MCF 10A (cell line): ENCODE measurements around the gene PDE9A. TPM values are rescaled to one million over a fixed set of nuclear protein-coding genes. Genes with fewer than 3 reads are reported as not detected.

Experiments
- BruUV-seq: library from RNA; stranded (reverse); fragments of 400-500 nt; replicated peaks from 2 replicates; lab custom pipeline; 2021; lab: Mats Ljungman, UMichigan
- CTCF ChIA-PET: fragments of 300-600 bp; sonication (Branson Sonifier 250); formaldehyde crosslinking; extraction: SDS; loops from one replicate; lab custom pipeline; 2021; ENCODE audit warnings: antibody characterized with exemption, inconsistent platforms; lab: Yijun Ruan, JAX
- POLR2A ChIA-PET: fragments of 300-600, 350-650 bp; sonication (Branson Sonifier 250); formaldehyde crosslinking; extraction: SDS; loops from one replicate; lab custom pipeline; 2020; ENCODE audit warnings: antibody characterized with exemption, inconsistent platforms; lab: Yijun Ruan, JAX
- DNase-seq: peaks from one replicate; pipeline ENCODE4 v3.0.0-alpha.2; 2018; ENCODE audit not compliant: unreplicated experiment
- H3K27ac Mint-ChIP-seq: one replicate; pipeline ENCODE4 v1.8.0; 2022; ENCODE audit warnings: mild to moderate bottlenecking, low read depth, mixed read lengths; ENCODE audit not compliant: unreplicated experiment
- H3K27me3 Mint-ChIP-seq: one replicate; pipeline ENCODE4 v1.8.0; 2022; ENCODE audit warnings: mixed read lengths; ENCODE audit not compliant: insufficient read depth, unreplicated experiment
- H3K36me3 Mint-ChIP-seq: one replicate; pipeline ENCODE4 v1.8.0; 2022; ENCODE audit warnings: mild to moderate bottlenecking, moderate library complexity, mixed read lengths; ENCODE audit not compliant: insufficient read depth, unreplicated experiment
- H3K4me1 Mint-ChIP-seq: one replicate; pipeline ENCODE4 v1.8.0; 2022; ENCODE audit warnings: mixed read lengths; ENCODE audit not compliant: insufficient read depth, unreplicated experiment
- H3K4me3 Mint-ChIP-seq: one replicate; pipeline ENCODE4 v1.8.0; 2022; ENCODE audit warnings: mild to moderate bottlenecking, moderate library complexity, mixed read lengths; ENCODE audit not compliant: unreplicated experiment
- H3K9me3 Mint-ChIP-seq: one replicate; pipeline ENCODE4 v1.8.0; 2022; ENCODE audit warnings: mixed read lengths; ENCODE audit not compliant: unreplicated experiment
- intact Hi-C: fragments of 100-400 bp; cut with micrococcal nuclease; formaldehyde crosslinking; loops from 2 replicates; pipeline ENCODE4 v1.14.1; 2022
- total RNA-seq: library from RNA; stranded (reverse); gene quantifications from 2 replicates; pipeline ENCODE4 v1.2.3, GENCODE V29; 2022
- TF ChIP-seq, protein P1 (sequence below): fragments of 200-600 bp; IDR thresholded peaks from one replicate; pipeline ENCODE4 v1.8.0; 2022; ENCODE audit warnings: antibody characterized with exemption, mild to moderate bottlenecking; ENCODE audit not compliant: unreplicated experiment

The PDE9A gene
- total RNA-seq, 1 experiment from 2014 or later, result not detected

DNA sequence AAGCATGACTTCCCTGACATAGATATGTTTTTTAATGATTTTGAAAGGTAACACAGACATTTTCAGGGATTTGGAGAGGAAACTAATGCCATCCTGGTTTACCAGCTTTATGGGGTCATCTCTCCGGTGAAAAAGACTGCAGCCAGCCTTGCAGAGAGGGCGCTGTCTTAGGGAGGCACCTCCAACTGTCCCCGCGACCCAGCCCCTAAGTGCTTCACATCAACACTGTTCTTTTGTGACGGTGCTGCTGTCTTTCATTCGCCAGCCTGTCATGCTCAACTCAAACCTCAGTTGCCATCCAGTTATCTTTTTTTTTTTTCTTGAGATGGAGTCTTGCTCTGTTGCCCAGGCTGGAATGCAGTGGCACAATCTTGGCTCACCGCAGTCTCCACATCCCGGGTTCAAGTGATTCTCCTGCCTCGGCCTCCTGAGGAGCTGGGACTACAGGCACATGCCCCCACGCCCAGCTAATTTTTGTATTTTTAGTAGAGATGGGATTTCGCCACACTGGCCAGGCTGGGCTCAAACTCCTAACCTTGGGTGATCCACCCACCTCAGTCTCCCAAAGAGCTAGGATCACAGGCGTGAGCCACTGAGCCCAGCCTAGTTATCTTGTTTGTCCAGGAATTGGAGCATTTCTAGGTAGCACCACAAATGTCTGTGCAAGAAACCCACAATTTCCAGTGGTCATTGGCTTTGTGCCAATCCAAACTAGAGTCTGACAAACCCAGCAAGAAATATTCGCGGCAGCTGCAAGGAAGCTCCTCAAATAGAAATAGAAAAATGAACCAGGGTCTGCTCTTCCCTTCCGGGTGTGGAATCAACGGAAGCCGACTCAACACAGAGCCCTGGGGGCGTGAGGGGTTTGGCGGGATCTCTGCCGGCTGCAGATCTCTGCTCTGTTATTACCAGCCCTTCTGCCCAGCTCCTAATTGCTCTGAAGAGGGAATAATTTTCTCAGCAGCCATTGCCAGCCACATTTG is 24.2 kb downstream of the PDE9A start:
- intact Hi-C loops, result no loop called here
- DNase-seq, result peak; percentile 73
- TF ChIP-seq, protein P1, sequence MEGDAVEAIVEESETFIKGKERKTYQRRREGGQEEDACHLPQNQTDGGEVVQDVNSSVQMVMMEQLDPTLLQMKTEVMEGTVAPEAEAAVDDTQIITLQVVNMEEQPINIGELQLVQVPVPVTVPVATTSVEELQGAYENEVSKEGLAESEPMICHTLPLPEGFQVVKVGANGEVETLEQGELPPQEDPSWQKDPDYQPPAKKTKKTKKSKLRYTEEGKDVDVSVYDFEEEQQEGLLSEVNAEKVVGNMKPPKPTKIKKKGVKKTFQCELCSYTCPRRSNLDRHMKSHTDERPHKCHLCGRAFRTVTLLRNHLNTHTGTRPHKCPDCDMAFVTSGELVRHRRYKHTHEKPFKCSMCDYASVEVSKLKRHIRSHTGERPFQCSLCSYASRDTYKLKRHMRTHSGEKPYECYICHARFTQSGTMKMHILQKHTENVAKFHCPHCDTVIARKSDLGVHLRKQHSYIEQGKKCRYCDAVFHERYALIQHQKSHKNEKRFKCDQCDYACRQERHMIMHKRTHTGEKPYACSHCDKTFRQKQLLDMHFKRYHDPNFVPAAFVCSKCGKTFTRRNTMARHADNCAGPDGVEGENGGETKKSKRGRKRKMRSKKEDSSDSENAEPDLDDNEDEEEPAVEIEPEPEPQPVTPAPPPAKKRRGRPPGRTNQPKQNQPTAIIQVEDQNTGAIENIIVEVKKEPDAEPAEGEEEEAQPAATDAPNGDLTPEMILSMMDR, result no peak
- Mint-ChIP-seq H3K36me3 (no peaks in the 10 kb centered on the region), H3K4me1 (peaks cover 4% of the 10 kb centered on the region), H3K9me3 (no peaks in the 10 kb centered on the region), H3K27me3 (peaks cover 37% of the 10 kb centered on the region), H3K4me3 (no peak overlapping the region), H3K27ac (no peak overlapping the region)
- ChIA-PET CTCF (no interaction called here), POLR2A (no interaction called here)
- no TSS peak for BruUV-seq

DNA sequence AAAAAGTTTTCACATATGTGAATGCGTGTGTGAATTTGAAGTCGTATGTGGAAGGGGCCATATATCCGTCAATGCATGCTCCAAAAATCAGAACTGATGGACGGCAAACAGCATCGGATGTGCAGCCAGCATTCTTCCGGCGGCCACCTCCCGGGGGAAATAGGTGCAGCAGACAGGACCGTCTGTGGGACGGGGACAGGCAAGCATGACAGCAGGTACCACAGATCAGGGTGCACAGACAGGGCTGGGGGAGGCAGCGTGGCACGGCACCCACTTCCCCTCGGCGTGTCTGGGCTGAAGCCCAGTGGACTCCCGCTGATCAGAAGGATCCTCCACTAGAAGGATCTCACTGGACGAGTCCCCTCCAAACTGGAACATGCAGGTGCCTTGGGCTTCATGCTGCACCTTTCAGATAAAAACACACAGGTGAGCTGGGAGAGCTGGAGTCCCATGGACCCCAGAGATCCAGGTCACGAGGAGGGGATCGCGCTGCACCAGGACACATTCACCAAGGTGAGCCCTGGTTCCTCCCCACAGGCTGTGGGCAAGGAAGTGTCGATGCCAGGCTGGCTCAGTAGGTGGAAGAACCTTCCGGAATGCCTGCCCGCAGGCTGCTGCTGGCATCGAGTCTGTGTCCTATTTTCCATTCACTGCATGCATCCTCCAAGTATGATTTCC is 25.3 kb downstream of the PDE9A start:
- no peaks in the 10 kb centered on the region for H3K9me3 Mint-ChIP-seq
- intact Hi-C loops, result no loop called here
- POLR2A ChIA-PET, result no interaction called here
- no peaks in the 10 kb centered on the region for H3K36me3 Mint-ChIP-seq
- peaks cover 4% of the 10 kb centered on the region for H3K4me1 Mint-ChIP-seq
- CTCF ChIA-PET, result interaction anchor here (0.7 to 0.9 kb wide), 2 partner anchors 19 to 20 kb away, joined by 3 to 4 read pairs; no protein-coding TSS in a partner anchor
- TF ChIP-seq, protein P1, result no peak
- no peak overlapping the region for H3K27ac Mint-ChIP-seq
- no peak for DNase-seq
- BruUV-seq, result no TSS peak
- peaks cover 44% of the 10 kb centered on the region for H3K27me3 Mint-ChIP-seq
- no peak overlapping the region for H3K4me3 Mint-ChIP-seq

DNA sequence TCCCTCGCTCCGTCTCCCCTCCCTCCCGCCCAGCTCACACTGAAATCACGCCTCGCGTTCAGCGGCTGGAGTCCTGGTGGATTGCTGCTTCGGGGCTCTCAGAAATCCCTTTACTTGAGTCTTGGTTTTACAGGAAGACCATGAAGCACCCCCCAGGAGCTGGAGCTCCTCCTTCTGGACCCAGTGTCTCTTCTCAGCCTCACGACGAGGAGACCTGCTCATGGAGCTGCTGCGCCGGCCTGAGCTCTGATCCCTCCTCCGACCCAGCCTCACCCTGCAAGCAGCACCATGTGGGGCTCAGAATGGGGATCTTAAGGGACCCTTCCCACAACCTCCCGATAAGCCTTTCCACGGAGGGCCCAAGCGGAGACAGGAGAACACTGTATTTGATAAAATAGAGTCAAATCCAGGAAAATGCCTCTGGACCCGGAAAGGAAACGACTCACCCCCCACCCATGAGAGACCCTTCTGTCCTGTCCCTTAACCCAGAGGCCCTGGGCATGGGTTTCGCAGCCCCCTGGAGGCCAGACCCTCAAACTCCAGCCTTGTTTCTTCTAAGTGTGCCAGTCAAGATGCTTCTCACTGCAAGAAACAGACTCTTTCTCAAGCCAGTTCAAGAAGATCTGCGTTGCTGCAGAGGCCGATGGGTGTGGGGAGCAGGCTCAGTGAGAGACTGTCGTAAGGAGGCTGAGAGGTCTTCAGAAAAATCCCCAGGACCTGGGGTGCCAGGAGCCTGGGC is 26.1 kb downstream of the PDE9A start:
- no peak overlapping the region for H3K27ac Mint-ChIP-seq
- H3K36me3 Mint-ChIP-seq, result no peaks in the 10 kb centered on the region
- ChIA-PET POLR2A (interaction anchor here (0.6 kb wide), 1 partner anchor 88 kb away, joined by 3 read pairs; no protein-coding TSS in a partner anchor), CTCF (interaction anchor here (0.7 to 0.9 kb wide), 2 partner anchors 20 kb away, joined by 3 to 4 read pairs; no protein-coding TSS in a partner anchor)
- H3K27me3 Mint-ChIP-seq, result peaks cover 44% of the 10 kb centered on the region
- no peaks in the 10 kb centered on the region for H3K9me3 Mint-ChIP-seq
- H3K4me1 Mint-ChIP-seq, result peaks cover 4% of the 10 kb centered on the region
- no TSS peak for BruUV-seq
- intact Hi-C loops, result no loop called here
- TF ChIP-seq, protein P1, result no peak
- H3K4me3 Mint-ChIP-seq, result no peak overlapping the region
- DNase-seq, result no peak
